Muscle of back (tissue), 13 donors: Measurements from ENCODE around the gene RBM14. TPM values are rescaled to one million over a fixed set of nuclear protein-coding genes. Genes with fewer than 3 reads are reported as not detected.
A peak's percentile ranks its signal among the peaks of the same experiment; 100 is the strongest.
"Not testable (repeated sequence)": the region's sequence is repeated elsewhere in the genome, so short reads cannot be mapped to it uniquely, and the experiment has no call there.

Experiments
- DNase-seq, 3 donors: peaks; one replicate each; pipeline versions ENCODE4 v3.0.0 to v3.0.0-alpha.2; 2013
- long read RNA-seq, 9 donors: transcript quantifications; one replicate each; lab custom pipeline, GENCODE V29; 2026
- polyA plus RNA-seq, 10 donors: library from polyadenylated mRNA; unstranded; fragments of 120-200 nt; gene quantifications; one replicate each; pipeline ENCODE4 v1.2.1, GENCODE V29; 2013; ENCODE audit not compliant: insufficient read length in 10 of 10

The RBM14 gene
- 10 to 100 TPM; 32.0 to 50.8 (median 39.0) TPM for polyA plus RNA-seq
- long read RNA-seq, donor 1, partial matches to known transcripts: 15 of 18 reads
- long read RNA-seq, donor 1, other reads (novel, unspliced or antisense): 0 of 18 reads
- long read RNA-seq, donor 2, partial matches to known transcripts: 10 of 12 reads
- long read RNA-seq, donor 2, other reads (novel, unspliced or antisense): 0 of 12 reads
- long read RNA-seq, donor 3: 0 reads
- long read RNA-seq, donor 4, partial matches to known transcripts: 5 of 9 reads
- long read RNA-seq, donor 4, other reads (novel, unspliced or antisense): 0 of 9 reads
- long read RNA-seq, donor 5, partial matches to known transcripts: 15 of 19 reads
- long read RNA-seq, donor 5, other reads (novel, unspliced or antisense): 0 of 19 reads
- long read RNA-seq, donor 6, partial matches to known transcripts: 6 of 10 reads
- long read RNA-seq, donor 6, other reads (novel, unspliced or antisense): 0 of 10 reads
- long read RNA-seq, donor 7, partial matches to known transcripts: 0 of 3 reads
- long read RNA-seq, donor 7, other reads (novel, unspliced or antisense): 0 of 3 reads
- long read RNA-seq, donor 8, partial matches to known transcripts: 0 of 3 reads
- long read RNA-seq, donor 8, other reads (novel, unspliced or antisense): 0 of 3 reads
- long read RNA-seq, donor 9: 0 reads

DNA sequence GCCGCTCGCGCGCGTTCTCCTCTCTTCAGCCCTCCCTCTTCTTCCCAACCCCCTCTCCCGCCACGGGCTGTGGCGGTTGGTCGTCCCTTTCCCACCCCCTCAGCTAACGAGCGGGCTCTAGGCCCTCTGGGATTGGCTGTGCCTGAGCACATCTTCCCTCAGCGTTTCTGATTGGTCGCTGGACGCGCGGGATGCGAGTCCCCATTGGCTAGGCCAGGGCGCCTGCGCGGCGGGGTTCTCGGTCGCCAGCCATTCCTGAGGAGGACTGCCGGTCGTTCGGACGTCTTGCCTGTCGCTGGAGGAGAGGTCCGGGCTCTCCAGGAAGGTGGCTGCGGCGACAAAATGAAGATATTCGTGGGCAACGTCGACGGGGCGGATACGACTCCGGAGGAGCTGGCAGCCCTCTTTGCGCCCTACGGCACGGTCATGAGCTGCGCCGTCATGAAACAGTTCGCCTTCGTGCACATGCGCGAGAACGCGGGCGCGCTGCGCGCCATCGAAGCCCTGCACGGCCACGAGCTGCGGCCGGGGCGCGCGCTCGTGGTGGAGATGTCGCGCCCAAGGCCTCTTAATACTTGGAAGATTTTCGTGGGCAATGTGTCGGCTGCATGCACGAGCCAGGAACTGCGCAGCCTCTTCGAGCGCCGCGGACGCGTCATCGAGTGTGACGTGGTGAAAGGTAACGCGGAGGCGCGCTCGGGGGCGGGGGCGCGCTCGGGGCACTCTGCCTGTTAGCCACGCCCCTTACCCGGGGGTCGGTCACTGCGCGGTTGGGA lies at the start of gene RBM14:
RBM14 (plus strand) TSS at position 252 of the 776 bp plus-strand sequence; CDS start at position 343, 91 bp downstream.
- peak; percentile 99 to 100 (median 100) for DNase-seq

- no peak for DNase-seq
Measured at GRCh38 chr11:66567787-66568123, 48.7 kb upstream of the RBM14 start.

DNA sequence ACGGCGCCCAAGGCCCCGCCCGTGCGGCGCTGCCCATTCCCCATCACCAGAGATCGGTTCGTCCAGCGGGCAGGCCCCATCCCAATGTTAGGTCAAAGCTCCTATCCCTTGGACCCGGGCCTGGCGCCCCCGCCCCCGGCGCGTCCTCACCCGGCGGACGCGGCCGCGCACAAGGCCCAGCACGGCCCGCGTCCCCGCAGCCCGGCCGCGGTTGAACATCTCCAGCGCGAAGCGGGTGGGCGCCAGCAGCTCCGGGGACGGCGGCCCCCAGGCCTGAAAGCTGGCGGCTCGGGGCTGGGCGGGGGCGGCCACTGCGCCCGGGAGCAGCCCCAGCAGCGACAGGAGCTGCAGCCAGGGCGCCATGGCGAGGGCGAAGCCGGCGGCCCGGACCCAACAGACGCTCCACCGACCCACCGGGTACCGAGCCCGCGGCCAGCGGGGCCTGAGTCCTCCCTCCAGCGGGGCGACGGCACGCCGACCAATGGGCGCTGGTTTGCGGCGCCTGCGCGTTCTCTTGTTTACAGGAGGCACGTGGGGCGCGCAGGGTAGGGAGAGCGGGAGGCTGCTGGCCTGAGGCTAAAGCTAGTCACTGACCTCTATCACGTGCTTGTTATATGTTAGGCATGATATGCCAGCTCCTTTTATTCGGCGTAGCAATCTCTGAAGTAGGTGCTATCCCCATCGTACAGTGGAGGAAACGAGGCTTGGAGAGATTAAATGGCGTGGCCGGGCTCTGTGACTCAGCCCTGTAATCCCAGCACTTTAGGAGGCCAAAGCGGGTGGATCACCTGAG lies 48.1 kb upstream of the RBM14 start, which contains the start of gene CTSF:
CTSF (minus strand) TSS at position 483 of the 793 bp plus-strand sequence; CDS start at position 363, 120 bp downstream.
- peak; percentile 64 to 90 (median 80) for DNase-seq

DNA sequence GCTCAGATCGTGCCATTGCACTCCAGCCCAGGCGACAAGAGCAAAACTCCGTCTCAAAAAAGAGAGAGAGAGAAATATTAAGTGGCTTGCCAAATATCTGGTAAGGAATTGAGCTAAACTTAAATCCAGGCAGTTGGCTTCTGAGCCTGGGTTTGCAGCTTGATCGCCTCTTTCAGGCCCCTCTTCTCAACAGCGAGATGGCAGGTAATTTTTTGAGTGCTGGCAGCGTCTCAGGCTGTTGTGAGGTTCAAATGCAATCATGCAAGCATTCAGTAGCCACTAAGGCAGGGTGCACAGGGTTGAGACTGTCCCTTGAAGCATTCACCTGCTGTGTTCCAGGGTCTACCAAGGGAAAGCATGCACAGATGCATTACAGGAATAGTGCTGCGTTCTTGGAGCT lies 47.4 kb upstream of the RBM14 start:
- no peak for DNase-seq

- DNase-seq: no peak
Measured at GRCh38 chr11:66570079-66570849, 46.2 kb upstream of the RBM14 start.

GRCh38 chr11:66570850-66571180 lies 45.6 kb upstream of the RBM14 start:
- DNase-seq: no peak

GRCh38 chr11:66579017-66579606 lies 37.3 kb upstream of the RBM14 start:
- peak; percentile 43 to 85 (median 77) for DNase-seq

DNA sequence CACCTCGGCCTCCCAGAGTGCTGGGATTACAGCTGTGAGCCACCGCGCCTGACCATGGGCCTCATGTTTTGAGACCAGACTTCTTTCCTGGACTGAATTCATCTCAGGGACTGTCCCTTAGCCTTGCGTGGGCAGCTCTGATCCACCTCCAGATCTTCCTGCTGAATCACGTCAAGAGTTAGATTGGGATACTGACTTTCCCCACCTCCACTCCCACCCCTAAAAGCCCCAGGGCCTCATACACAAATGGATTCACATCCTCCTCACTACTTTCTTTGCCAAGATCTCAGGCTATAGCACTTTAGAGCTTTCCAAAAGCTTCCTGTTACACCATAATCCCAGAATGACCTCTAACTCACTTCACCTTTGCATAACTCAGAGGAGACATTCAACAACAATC lies 35.6 kb upstream of the RBM14 start:
- DNase-seq: peak in 1 of 3 donors; percentile 44

GRCh38 chr11:66581261-66581660 lies 35.2 kb upstream of the RBM14 start:
- no peak for DNase-seq

GRCh38 chr11:66582565-66583147 lies 33.8 kb upstream of the RBM14 start:
- not testable (repeated sequence) for DNase-seq

GRCh38 chr11:66585447-66585846 lies 31.0 kb upstream of the RBM14 start:
- DNase-seq: not testable (repeated sequence)

- no peak for DNase-seq
Measured at GRCh38 chr11:66586136-66586535, 30.3 kb upstream of the RBM14 start.

DNA sequence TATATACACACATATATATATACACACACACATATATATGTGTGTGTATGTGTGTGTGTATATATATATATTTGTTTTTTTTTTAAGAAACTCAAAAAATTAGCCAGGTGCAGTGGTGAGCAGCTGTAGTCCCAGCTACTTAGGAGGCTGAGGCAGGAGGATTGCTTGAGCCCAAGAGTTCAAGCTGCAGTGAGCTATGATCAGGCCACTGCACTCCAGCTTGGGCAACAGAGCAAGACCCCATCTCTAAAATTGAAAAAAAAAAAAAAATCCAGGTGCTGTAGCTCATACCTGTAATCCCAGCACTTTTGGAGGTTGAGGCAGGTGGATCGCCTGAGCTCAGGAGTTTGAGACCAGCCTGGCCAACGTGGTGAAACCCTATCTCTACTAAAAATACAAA lies 27.1 kb upstream of the RBM14 start:
- not testable (repeated sequence) for DNase-seq

DNA sequence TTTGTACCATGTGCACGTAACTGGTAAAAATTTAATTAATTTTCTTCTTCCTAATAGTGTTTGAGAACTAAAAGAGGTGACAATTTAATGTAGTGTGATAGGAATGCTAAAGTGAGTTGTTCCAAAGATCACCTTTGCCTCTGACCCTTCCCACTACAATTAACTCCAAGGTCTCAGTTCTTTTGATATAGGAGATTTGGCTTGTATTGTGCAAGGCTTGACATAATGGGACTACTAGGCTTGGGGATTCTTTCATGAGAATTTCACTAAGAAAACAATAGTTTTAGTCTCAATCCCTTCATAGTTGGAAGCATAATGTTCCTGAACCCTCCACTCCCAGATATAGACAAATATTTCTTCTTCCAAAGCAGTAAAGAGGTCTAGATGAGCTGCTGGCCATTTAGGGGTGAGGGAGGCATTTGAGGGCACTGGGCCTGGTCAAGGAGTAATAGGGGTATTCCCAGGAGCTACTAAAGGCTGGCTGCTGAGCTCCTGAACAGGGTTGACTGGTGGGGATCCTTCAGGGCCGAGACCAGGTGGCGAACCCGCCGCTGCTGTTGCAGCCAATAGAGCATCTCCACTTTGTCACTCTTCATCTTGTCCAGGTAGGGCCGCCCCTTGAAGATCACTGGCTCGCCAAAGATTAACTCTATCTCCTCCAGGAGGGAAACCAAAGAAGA lies 26.3 kb upstream of the RBM14 start:
- DNase-seq: no peak

- no peak for DNase-seq
Measured at GRCh38 chr11:66591175-66591574, 25.3 kb upstream of the RBM14 start.

- DNase-seq: peak; percentile 96 to 99 (median 98)
Measured at GRCh38 chr11:66592457-66593302, 23.8 kb upstream of the RBM14 start, which contains the start of the genes CCDC87 and CCS. Gene CCDC87, minus strand, starts transcription at chr11:66593063. Its CDS starts 48 bp downstream, at chr11:66593015. Gene CCS, plus strand, starts transcription at chr11:66593185. Its CDS starts 77 bp downstream, at chr11:66593262.

DNA sequence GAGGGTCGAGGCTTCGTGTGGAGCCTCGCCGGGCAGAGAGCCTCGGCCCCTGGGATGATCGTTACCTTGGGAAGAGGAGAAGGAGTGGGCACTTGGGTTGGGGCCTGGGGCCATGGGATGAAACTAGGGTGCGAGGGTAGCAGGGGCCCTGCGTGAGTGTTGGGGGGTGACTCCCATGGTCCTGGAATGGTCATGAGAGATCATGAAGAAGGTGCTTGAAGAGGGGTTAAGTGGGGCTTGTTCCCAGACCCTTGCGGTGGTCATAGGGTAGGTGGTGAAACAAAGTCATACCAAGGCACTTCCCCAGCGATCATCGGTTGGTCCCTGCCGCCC lies 23.2 kb upstream of the RBM14 start:
- no peak for DNase-seq

GRCh38 chr11:66593650-66594049 lies 22.8 kb upstream of the RBM14 start:
- no peak for DNase-seq
